Dermis microvascular lymphatic vessel endothelial cell (primary cell): ENCODE data around the gene C1QTNF1. TPM values are rescaled to one million over a fixed set of nuclear protein-coding genes. Genes with fewer than 3 reads are reported as not detected.

ENCODE experiments used
- DNase-seq, 2 donors: peaks; one replicate each; pipeline versions ENCODE4 v3.0.0 to v3.0.0-alpha.2; 2010; ENCODE audit warnings: low read depth in 2 of 2
- total RNA-seq: library from RNA; depleted of rRNA; stranded (reverse); fragments of >200 nt; gene quantifications from 2 replicates; pipeline ENCODE4 v1.2.1, GENCODE V29; 2014

The C1QTNF1 gene
- total RNA-seq, 1 donor from 2014 or later, result 10.7 TPM

DNA sequence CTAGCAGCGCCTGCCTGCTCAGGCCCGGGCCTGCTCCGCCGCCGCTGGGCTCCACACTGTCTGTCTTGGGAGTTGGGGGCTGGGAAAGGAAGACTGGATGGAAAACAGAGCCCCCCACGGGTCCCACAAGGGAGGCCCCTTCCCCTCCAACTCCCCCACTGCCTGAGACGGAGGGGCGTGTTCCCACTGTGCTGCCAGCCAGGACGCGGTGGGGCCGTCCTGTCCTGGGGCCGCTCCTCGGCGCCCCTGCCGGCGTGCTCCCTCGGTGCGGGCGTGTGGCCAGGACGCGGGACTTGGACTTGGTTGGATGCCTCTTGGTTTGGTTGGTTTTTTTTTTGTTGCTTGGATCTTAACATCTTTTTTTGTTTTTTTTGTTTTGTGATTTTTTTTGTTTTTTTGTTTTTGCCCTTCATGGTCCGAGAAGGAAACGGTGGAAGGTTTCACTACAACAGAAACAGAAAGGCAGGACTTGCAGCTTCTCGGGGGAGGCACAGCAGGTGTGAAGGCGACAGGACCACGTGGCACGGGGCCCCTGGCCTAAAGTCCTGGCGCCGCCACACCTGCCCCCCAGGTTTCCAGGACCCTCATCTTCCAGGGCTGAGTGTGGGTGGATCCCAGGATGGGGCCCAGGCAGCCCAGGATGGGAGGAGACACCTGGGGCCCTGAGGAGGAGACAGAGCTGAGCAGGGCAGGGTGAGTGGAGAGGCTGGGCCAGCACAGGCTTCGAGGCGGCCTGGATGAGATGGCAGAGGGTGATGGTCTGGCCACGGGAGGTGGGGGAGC is 66.7 kb downstream of the C1QTNF1 start:
- DNase-seq, result no peak

DNA sequence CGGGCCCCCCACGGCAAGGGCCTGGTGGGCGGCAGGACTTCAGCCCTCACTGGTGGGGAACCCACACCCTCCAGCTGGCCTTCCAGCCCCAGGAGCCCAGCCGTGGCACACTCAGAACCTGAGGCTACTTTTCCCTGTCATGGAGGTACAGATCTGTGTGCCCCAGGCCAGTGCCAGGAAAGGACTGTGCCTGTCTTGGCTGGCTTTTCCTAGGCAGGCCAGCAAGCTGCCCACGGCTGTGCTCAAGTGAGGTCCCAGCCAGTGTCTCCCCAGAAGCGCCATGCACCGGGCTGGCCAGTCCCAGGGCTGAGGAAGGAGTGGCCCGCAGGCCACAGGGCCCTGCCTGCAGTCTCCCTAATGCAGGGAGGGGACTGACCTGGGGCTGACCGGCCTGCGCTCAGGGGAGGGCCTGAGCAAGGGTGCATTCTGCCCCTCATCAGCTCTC is 67.3 kb downstream of the C1QTNF1 start:
- no peak for DNase-seq

DNA sequence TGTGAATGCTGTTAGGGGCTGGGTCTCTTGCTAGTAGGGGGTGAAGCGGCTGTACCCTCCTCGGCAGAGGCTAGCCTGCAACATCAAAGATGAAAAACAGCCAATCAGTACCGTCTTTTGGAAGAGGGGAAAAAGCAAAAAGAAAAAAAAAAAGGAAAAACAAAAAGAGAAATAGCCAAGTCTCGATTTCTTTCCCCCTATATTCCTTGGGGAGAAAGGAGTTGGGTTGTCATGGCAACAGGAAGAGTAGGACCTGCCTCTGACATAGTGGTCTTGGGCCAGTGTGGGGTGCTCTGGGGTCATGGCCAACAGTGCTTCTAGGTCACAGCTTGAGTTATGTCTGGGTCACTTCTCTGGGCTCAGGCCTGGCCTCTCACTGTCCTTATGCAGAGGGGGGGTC is 68.6 kb downstream of the C1QTNF1 start:
- DNase-seq, result no peak

DNA sequence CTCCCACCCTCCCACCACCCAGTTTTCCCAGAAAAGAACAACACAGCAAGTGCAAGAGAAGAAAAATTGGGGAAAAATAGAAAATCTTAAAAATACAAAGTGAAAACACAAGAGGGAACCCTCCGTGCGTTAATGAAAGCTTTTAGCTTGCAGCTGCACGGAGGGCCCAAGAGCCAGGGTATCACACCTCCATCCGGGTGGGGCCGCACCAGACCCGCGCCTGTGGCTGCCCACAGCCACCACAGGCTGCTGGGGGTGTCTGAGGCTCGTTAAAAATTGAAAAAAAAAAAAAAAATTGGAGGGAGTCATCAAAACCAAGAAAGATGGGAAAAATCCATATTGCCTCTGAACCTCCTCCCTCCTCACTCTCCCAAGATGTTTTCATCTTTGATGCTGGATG is 69.3 kb downstream of the C1QTNF1 start:
- no peak for DNase-seq

DNA sequence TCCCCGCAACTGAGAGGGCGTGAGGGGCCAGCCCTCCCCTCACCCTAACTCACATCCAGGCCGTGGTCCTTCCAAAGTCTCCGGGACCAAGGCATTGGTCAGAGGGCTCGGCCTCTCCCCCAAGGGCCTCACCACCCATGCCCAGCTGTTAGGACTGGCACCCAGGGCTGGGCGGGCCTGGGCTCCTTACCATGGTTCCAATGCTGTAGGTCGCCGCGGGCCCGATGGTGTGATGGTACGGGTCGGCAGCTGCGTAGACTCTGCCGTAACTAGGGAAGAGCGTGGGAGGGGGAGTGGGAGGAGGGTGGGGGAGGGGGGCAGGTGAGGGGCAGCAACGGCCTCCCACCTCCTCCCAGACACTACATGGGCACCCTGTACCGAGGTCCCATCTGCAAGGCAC is 70.3 kb downstream of the C1QTNF1 start:
- no peak for DNase-seq

DNA sequence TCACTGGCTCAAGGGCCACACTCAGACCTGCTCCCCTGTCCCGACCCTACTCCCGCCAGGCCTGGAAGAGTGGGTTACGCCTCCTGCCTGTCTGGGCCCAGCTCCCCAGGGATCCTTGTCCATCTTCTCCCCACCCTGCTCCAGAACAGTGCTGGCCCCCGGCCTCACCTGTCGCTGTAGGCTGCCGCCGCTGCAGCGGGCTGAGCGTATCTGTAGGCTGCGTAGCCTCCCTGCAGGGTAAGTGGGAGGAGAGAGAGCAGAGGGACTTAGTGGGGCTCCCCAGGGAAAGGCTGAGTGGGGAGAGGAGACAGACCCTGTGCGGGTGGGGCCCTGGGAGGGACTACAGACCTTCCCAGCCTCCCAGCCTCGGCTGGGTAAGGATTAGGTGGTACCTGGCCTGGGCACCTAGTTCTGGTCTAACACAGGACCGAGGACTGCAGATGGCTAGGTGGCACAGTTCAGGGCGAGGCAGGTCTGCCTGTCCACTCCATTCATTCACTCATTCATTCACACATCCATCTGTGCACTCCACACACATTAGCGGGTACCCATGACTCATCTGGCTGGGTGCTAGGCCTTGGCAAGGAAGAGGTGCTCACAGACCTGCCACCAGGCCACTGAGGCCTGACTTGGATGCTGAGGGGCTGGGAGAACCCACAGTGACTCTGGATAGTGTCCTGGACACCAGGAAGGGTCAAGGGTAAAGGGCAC is 71.5 kb downstream of the C1QTNF1 start:
- no peak for DNase-seq

DNA sequence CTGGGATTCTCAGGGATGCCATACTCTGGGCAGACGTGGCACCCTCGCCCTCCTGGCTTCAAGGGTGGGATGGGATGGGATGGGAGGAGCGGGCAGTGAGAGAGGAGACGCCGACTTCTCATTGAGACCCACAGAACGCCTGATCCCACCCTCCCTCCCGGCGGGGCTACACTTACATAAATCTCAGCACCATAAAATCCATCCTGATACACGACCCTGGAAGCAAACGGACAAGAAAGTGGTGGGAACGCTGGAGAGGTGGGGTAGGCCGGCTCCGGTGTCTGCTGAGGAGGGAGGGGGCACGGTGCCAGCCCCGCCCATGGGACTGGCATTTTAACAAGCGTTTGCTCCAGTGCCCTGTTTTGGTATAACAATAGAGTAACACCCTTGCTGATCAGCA is 72.5 kb downstream of the C1QTNF1 start:
- no peak for DNase-seq

DNA sequence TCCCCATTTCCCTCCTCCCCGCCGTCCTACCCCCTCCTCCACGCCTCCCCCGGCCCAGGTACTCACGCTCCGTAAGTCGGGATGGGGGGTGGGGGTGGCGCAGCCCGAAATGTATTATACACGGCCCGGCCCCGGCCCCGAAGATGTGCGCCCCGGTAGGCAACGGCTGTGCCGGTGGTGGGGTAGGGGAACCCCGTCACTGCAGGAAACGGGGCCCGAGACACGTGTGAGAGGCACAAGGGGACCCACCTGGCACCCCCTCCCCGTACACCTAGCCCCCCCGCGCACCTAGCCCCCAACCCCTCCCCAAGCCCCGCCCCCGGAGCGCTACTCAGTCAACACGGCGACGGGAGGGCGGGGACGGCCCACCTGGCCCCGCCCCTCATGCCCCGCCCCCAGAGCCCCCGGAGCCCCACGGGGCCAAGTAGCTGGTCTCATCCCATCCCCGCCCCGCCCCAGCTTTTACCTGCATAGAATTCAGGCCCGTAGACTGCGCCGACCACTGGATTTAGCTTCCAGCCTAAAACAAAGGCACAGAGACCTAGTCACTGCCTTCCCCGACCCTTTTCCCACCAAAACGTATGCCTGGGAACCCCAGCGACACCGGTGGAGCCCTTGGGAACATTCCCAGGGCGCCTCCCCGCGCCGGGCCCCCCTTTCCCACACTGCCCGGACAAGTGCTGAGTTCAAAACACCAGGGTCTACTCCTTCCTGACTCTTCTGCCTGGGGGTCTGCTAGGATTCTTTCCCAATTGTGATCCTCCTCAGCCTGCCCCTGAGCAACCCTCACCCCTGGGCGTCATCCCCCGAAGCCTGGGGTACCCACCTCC is 73.5 kb downstream of the C1QTNF1 start:
- DNase-seq, result no peak

DNA sequence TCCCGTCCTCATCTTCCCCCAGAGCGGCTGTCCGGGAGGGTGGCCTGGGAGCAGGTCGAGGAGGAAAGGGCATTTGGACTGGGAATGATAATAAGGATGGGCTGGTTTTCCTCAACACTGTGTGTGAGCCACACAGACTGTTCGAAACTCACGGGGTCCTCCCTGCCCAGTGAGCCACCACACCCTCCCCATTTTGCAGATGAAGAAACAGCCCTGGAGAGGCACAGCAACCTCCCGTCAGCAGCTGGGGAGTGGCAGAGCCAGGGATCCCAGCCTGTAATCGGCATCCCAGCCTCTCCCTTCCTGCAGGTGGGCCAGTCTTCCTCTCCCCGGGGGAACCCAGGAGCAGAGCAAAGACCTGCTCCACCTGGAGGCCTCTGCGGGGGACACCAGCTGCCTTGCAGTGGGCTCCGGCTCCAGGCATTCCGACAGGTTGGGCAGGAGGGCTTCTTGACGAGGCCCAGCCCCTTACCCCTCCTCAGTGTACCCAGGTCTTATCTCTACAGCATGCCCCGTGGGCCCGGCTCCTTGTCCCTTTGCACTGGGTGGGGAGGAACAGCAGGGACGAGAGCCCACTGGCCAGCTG is 74.4 kb downstream of the C1QTNF1 start:
- DNase-seq, result no peak

Other genes starting within 250 kb of the C1QTNF1 start
- gene CYTH1, start 241.9 kb upstream of the C1QTNF1 start, total RNA-seq, result 15.4 and 22.9 TPM in 2 replicates
- gene USP36, start 183.4 kb upstream of the C1QTNF1 start, total RNA-seq, result 7.8 and 18.2 TPM in 2 replicates
- gene CEP295NL, start 121.0 kb upstream of the C1QTNF1 start, total RNA-seq, result 0.64 and 2.3 TPM in 2 replicates
- gene TIMP2, start 98.8 kb upstream of the C1QTNF1 start, total RNA-seq, result 34.5 and 112 TPM in 2 replicates
- 1.4 and 2.8 TPM in 2 replicates for gene LGALS3BP, start 44.2 kb upstream of the C1QTNF1 start, total RNA-seq
- 40.3 and 53.5 TPM in 2 replicates for gene CANT1, start 14.4 kb upstream of the C1QTNF1 start, total RNA-seq
- 6.9 and 7.7 TPM in 2 replicates for gene ENGASE, start 50.7 kb downstream of the C1QTNF1 start, total RNA-seq